GM19395 (cell line): Measurements from ENCODE around the gene CCDC24.

Experiments used
- ATAC-seq: cut with Tn5 transposase; IDR thresholded peaks from one replicate; pipeline ENCODE4 v1.9.1; 2021; ENCODE audit warnings: mild to moderate bottlenecking, moderate library complexity; ENCODE audit not compliant: unreplicated experiment

The CCDC24 gene

DNA sequence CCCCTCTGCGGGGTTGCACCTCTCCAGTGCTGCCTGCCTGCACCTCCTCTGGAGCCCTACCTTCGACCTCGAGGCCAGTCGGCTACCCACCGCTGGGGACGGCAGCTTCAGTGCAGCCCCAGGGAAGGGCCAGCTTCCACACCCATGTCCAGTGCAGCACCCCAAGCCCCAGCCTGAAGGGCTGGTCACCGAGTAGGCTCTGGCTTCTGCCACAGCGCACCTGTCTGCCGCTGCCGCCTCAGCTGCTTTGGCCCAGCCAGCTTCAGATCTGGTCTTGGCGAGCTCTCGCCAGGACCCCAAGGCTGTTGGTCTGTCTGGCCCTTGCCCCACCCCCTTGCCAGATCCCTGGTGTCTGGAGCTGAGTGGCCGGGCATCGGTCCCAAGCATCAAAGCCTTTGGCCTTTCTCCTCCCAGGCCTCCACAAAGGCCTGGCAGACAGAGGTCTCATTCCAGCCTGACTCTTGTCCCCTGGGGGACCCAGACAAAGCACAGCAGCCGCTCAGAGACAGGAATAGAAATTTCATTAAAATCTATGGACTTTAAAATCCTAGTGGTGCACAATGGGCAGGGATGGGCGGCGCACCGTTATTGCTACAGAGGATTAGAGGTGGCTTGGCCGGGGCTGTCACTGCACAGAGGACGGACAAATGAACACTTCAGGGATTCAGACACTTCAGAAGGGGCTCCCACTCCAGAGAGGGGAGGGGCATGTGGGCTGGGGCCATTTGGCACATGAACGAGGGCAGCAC lies 4.8 kb downstream of the CCDC24 start:
- ATAC-seq: no peak

DNA sequence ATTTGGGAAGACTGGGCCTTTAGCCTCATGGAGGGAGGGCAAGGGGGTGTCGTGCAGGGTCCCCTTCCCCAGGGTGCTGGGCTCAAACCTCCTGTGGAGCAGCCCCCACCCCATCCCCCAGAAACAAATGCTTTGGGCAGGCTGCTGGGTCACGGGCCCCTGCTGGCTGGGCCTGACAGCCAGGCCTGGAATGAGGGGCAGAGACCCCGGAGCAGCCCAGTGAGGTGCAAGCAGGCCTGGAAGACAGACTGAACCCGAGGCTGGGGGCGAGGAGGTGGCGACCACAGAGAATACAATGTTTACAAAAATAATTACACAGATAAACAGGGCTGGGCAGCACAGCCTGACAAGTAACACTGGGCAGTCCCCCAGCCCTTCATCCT lies 5.3 kb downstream of the CCDC24 start:
- no peak for ATAC-seq

DNA sequence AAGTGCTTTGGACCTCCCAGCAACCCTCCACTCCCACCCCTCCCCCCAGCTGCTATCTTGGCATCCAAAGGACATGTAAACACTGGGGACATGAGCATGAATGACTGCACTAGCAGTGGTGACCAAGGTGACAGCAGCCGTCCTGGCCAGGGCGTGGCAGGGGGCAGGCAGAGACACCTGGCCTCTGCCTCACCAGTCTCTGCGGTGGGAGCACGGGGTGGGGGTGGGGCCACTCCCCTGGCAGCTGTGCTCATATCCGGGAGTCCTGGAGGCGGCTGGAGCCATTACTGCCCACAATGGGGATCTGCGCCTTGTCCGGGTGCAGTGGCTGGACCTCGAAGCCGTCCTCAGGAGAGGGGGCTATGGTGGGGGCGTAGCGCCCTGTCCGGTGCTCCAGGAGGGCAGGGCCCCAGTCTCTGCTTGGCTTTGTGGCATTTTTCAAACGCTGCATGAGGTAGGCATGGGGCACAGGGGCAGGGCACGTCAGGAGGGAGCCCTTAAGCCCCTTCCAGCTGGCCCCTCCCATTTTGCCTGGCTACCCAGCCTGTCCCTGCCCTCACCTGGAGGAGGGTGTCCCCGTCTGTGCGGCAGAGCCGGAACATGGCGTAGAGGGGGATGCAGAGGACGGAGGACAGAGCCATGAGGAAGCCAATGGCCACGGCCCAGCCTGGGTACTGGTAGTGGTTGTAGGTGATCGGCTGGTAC lies 6.0 kb downstream of the CCDC24 start:
- no peak for ATAC-seq

DNA sequence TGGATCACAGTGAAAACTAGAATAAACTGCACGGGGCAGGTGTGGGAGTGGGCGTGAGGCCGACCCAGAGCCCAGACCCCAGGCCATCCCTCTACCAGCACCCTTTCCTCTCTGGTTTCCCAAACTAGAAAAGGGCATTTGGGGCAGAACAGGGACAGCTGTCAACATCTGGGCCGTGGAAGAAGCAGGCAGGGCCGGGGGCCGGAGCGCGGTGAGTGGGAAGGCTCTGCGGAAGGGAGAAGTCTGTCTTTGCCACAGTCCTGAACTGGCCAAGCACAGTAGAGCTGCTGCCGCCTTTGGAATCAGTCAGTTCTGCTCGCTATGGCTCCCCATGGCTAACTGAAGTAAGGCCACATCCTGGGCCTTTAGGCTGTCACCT lies 6.6 kb downstream of the CCDC24 start:
- ATAC-seq: no peak

DNA sequence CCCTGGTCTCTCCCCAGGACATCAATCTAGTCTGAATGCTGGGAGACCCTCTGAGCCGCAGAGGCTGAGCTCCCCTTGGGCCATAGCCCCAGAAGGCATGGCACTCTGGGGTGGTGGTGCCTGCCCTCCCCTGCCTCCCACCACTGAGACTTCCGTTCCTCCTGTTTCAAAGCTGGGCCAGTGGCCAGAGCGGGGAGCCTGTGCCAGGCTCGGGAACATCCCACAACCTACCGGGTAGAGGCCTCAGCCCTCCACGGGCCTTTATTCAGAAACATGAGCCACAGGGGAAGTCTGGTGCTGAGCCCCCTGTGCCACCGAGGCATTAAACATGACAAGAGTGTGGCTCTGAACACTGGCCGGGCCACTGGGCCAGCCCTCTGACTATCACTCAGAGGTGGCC lies 8.1 kb downstream of the CCDC24 start:
- ATAC-seq: no peak

DNA sequence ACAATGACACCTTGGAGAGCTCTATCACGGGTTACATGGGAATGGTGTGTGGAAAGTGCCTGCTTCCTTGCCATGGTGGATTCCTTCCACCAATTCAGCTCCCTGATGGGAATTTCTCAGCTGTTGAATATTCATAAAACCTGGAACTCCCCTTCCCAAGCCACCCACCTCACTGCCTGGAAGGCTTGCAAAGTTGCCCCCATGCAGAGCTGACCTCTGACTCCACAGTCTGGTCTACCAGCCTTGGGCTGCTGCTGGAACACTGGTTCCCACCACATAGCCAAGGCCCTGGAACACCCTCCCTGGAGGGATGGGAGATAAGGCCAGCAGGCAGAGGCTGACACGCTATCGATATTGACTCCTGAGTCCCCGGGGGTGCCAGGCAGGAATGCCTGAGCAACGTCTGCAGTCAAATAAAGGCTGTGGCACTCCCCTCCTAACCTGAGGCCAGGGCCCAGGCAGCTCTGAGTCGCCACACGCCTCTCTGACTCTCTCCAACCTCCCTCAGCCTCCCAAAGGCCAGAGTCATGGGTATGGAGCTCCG lies 8.8 kb downstream of the CCDC24 start:
- ATAC-seq: no peak

DNA sequence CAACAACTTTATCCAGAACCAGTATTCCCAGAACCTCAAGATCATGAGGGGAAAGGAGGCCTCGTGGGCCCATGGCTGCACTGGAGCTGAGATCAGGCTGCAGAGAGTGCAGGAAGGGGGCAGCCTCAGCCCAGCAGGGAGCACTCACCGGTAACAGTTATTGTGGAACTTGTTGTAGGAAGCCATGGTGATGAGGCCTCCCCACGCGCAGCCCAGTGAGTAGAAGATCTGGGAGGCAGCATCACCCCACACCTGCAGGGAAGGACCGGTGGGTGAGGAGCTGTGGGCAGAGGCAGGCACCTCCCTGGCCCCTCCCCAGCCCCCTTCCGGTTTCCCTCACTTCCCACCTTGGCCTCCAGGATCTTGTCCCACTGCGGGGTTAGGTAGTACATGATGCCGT lies 10.8 kb downstream of the CCDC24 start:
- ATAC-seq: no peak

DNA sequence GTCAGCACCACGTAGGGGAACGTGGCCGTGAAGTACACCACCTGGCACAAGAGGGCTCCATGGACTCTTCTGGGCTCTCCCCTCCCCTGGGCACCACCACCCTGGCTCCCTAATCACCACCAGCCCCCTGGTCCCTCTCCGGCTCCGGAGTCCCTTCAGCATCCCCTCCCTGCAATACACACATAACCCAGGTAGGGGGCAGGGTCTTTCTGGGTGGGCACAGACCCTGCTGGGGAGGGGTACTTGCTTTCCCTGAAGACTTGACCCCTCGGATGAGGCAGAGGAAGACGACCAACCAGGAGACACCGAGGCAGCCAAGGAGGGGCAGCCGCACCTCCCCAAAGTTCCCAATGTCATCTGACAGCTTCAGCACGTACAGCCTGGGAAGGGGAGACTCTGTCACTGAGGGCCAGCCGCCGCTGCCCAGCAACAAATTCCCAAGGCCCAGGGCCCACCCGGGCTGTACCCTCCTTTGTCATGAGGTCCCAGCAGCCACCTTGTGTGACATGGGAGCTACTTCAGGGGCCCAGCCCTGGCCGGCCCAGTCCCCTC lies 11.3 kb downstream of the CCDC24 start:
- ATAC-seq: no peak

DNA sequence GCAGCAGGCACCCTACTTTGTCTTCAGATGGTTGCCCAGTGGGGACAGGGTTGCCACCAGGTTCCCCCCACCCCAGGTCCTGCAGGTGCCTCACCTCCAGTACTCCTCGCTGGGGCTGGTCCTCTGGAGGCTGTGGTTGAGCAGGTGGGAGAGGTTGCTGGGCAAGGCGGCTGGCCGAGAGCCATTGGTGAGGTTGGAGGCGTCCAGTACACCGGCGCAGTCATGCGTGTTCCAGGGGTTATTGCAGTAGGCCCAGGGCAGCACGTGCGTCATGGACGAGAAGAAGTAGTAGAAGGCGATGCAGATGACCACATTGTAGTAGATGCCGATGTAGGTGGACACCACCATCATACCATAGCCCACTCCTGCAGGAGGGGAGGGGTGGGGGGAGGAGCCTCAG lies 16.9 kb downstream of the CCDC24 start:
- ATAC-seq: no peak

DNA sequence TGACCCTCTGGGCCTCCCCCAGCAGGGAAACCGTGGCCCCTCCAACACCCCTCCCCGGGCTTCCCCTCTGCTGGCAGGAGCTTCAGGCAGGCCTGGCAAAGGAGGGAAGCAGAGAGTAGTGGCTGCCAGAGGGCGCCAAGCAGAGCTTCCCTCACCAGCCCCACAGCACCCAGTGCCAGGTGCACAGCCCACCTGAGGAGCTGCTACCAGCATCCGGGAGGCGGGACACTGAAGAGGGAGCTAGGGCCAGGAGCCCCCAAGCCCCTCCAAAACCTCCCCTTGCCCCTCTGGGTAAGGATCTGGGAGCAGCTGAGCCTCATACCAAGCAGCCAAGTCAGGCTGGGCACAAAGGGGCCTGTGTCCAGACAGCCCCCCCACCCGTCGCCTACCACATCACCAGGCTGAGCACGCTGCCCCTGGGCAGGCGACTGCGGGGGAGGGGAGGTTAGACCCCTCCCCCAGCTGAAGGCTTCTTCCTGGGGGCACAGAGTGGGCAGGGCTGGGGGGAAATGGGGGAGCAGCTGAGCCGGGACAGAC lies 19.6 kb downstream of the CCDC24 start:
- ATAC-seq: no peak

DNA sequence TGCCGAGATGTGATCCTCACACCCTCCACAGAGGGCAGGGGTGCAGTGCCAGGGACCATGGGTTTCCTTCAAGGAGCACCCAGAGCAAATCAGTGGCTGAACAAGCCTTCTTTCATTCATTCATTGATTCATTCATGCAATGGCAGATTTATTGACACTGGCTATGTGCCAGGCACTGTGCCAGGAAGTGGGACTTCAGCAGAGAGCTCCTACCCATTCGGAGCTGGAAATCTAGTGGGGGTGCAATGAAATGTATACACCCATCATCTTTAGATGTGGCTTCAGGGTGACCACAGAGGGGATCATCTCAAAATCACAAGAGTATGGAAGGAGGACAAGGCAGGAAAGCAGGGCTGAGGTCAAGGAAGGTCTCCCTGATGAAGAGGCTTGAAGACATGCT lies 21.0 kb downstream of the CCDC24 start:
- no peak for ATAC-seq

DNA sequence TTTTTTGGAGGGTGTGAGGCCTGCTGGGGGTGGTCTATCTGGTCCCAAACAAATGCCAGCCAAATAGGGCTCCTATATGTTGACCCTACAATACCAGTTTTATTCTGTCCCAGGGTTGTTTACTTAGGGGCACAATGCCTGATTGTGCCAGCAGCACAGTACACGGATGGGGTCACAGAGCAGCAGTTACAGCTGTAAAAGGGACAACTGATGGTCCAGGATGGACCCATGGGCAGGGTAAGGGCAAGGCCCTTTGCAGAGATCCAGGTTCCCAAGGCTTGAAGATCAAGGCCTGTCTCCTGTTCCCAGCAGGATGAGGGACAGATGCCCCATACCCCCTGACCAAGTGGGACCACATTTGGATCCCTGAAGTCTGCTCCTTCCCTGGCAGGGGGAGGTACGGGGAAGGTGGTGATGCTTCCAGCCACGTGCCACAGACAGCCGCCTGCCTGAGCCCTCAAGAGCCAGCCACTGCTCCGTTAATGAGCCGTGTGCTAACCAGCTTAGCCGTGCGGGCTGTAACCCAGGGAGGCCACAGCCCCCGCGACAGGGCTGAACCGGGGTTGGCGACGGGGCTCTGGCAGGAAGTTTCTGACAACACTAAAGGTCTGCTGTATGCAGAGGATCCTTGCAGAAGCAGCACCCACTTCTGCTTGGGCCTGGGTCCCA lies 21.7 kb downstream of the CCDC24 start:
- ATAC-seq: no peak

DNA sequence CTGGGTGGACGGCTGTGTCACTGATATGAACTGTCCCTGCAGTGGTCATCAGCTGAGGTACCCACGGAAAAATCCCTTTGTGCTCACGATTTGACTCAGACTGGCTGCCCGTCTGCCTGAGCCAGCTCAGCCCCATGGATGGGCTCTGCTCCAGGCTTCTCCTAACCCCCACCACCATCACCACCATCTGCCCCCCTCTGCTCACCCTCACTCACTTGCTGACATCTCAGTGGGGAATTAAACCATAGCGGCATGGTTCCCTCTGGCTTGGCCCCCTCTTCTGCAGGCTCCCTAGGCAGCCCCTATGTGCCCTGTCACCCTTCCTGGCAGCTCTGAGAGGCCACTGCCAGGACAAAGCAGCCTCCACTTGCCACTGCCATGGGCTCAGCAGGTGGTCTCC lies 22.6 kb downstream of the CCDC24 start:
- no peak for ATAC-seq

DNA sequence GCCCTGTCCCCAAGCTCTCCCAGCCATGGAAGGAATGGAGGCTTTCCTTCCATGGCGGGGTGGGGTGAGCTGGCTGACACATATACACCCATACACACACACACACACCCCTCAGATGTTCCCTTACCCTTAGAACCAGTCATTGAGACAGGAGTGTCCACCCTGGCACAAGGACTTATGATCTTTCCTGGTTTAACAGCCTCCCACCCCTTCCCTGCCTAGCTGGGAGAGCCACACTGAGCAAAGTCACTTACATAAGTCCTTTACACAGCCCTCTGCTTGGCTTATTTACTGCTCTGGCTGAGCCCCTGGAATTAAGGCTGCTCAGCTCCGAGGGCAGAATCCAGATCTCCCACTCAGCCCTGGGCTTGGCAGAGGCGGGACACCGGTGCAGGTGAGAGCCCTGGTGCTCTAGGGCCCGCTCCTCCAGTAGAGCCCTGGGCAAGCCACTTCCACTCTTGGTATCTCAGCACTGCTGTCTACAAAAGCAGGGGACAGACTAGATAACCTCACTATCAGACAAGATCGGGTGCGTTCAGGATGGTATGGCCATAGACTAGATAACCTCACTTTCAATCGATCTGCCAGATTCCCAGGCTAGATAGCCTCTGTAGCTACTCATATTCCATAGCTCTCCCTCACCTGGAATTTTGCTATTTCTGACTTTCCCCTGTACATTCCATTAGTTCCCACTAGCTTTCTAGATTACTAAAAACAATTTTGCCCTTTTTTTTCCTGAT lies 23.1 kb downstream of the CCDC24 start:
- ATAC-seq: no peak

DNA sequence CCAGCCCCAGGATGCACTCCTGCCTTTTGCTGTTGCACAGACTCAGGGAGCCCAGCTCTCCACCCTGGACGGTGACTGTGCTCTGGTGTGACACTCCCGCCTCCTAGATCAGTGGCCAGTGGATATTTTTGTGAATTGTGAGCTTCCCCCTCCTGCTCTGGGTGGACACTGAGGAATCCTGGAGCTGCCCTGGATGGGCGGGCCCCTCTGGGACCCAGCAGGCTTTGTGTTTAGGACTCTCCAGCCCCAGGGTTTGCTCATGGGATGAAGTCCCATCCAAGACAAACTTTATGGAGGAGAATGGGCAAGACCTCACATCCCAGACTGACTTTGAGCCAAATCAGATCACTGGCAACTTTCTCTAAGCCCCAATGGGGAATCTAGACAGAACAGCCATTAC lies 23.8 kb downstream of the CCDC24 start:
- ATAC-seq: no peak

DNA sequence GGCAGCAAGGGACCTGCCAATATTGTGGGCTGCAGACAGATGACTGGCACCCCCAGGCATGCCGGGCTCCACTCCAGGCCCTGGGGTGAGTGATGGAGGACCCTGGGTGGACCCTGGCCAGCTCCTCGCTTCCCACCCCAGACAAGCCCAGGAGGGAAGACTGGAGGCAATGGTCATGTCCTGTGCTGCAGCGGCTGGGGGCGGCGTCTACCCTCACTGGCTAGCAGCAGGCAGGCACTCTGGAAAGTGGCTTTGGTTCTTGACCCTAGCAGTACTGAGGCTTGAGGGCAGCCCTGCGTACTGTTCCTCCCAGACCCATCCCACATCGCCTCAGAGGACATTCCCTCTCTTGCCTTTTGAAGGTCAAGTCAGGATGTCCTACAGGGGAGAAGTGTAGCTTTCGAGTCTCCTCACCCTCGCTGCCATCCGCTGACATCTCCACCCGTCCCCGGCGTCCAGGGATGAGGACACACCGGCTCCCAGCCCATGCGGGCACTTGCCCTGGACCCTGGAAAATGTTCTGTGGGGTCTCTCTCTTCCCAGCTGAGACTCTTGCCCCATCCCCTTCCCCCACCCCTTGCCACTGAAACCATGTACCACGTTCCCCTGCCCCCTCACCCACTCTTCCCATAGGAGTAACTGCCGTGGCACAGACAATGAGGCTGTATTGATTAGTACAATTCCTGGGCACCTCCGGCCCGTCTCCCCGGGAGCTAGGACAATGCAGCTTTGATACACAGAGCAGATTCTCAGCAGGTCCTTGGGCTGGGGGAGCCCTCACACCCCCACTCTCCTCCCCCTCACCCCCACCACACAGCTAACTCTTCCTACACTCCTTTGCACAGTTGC lies 24.9 kb downstream of the CCDC24 start:
- ATAC-seq: no peak

DNA sequence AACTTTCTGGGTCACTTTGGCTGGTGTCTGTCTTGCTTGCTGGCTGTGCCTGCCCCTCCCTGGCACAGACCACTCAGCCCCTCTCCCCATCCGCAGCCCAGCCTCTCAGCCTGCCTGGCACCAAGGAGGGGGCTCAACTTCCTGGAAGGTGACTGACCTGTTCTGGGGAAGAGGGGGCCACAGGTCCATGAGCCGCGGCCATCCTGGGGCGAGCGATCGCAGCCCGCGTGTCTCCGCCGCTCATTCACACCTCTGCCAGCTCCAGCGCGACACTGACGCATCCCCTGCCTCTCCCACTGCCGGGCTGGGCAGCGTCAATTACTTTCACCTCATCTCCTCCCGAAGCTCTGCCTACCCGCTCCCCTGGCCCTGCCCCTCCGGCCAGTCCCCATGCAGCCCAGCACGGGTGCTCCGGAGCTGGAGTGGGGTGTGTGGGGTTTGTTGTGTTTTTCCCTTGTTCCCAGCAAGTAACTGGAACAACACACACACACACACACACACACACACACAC lies 25.5 kb downstream of the CCDC24 start:
- ATAC-seq: no peak

DNA sequence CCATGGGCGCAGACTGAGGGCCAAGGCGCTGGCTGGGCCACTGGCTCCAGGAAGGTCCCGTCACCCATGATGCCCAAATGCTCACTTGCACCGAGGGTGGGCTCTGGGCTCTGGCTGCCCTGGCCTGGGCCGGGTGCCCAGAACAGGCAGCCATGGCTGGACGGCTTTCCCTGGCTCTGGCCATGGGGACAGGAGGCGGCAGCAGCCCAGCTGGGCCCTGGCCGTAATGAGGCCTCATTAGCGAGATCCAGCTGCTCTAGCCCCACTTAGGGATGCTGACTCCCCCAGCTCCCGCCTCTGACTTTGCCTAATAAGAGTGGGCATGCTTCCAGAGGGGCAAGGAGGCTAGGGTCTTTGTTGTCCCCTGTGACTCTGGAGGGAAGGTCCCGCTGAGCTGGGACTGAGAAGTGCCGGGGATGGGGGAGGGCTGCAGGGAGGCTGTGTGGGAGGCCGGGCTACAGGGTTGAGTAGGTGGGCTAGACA lies 28.1 kb downstream of the CCDC24 start:
- no peak for ATAC-seq

DNA sequence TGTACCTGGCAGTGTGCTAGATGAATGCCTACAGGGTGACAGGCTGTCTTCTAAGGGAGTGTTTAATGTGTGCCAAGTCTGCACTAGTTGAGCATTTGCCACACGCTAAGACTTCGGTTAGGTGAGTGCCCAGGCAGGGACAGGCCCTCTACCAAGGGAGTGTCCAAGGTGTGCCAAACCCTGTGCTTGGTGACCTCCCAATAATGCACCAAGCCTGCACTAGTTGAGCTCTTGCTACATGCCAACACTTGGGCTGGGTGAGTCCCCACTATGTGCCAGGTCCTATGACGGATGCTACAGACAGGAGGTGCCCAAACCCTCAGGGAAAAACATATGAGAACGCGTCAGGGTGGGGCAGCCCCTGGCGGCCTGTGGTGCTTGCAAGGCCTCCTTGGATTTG lies 29.1 kb downstream of the CCDC24 start:
- ATAC-seq: no peak
